ENCODE measurements around the gene LRRC15. TPM values are rescaled to one million over a fixed set of nuclear protein-coding genes. Genes with fewer than 3 reads are reported as not detected.

The LRRC15 gene
- total and polyA plus RNA-seq, 2 experiments from 2014 or later: not detected

GRCh38 chr3:194396859-194397756 lies 27.6 kb upstream of the LRRC15 start:
- Histone ChIP-seq H3K4me3 (no peak overlapping the region), H2AFZ (peak overlapping the region; percentile 33), H3K27me3 (peaks cover 10% of the 10 kb centered on the region), H3K4me1 (ENCODE audit: insufficient read depth) (peaks cover 20% of the 10 kb centered on the region), H3K9me2 (replicated peaks; ENCODE audit: insufficient read depth) (no peaks in the 10 kb centered on the region), H4K20me1 (ENCODE audit: insufficient read depth, poor library complexity, severe bottlenecking) (no peaks in the 10 kb centered on the region), H3K9me3 (ENCODE audit: low read depth) (no peaks in the 10 kb centered on the region), H3K36me3 (replicated peaks; ENCODE audit: insufficient read depth, low read depth) (no peaks in the 10 kb centered on the region), H3K27ac (peak overlapping the region; percentile 89), H3K79me2 (no peaks in the 10 kb centered on the region), H3K4me2 (peak overlapping the region; percentile 73)
- WGBS (ENCODE audit: low lambda C conversion rate, missing lambda C conversion rate): 45% methylated on average over 61 of the region's 73 CpGs
- DNase-seq (ENCODE audit: low spot score): no peak
- TF ChIP-seq EZH2phosphoT487 (IDR thresholded peaks at IDR 0.05; ENCODE audit: low read depth, severe bottlenecking, unreplicated experiment) (no peak), CTCF (IDR thresholded peaks at IDR 0.05; ENCODE audit: poor library complexity) (no peak), EZH2 (IDR thresholded peaks at IDR 0.05; ENCODE audit: borderline replicate concordance) (no peak)

GRCh38 chr3:194396539-194396858 lies 27.0 kb upstream of the LRRC15 start:
- H2AFZ ChIP-seq: peak overlapping the region; percentile 33
- H3K79me2 ChIP-seq: no peaks in the 10 kb centered on the region
- no peaks in the 10 kb centered on the region for H3K36me3 ChIP-seq (replicated peaks; ENCODE audit: insufficient read depth, low read depth)
- H3K4me1 ChIP-seq (ENCODE audit: insufficient read depth): peaks cover 20% of the 10 kb centered on the region
- H3K4me3 ChIP-seq: no peak overlapping the region
- H3K27me3 ChIP-seq: peaks cover 10% of the 10 kb centered on the region
- no peaks in the 10 kb centered on the region for H4K20me1 ChIP-seq (ENCODE audit: insufficient read depth, poor library complexity, severe bottlenecking)
- H3K9me2 ChIP-seq (replicated peaks; ENCODE audit: insufficient read depth): no peaks in the 10 kb centered on the region
- 60% methylated on average over 7 of the region's 13 CpGs for WGBS (ENCODE audit: low lambda C conversion rate, missing lambda C conversion rate)
- H3K27ac ChIP-seq: peak overlapping the region; percentile 89
- peak overlapping the region; percentile 73 for H3K4me2 ChIP-seq
- H3K9me3 ChIP-seq (ENCODE audit: low read depth): no peaks in the 10 kb centered on the region
- no peak for DNase-seq (ENCODE audit: low spot score)
- TF ChIP-seq EZH2 (IDR thresholded peaks at IDR 0.05; ENCODE audit: borderline replicate concordance) (no peak), CTCF (IDR thresholded peaks at IDR 0.05; ENCODE audit: poor library complexity) (no peak), EZH2phosphoT487 (IDR thresholded peaks at IDR 0.05; ENCODE audit: low read depth, severe bottlenecking, unreplicated experiment) (no peak)

GRCh38 chr3:194395778-194396538 lies 26.4 kb upstream of the LRRC15 start:
- Histone ChIP-seq H3K4me3 (no peak overlapping the region), H3K4me1 (ENCODE audit: insufficient read depth) (peaks cover 20% of the 10 kb centered on the region), H3K79me2 (no peaks in the 10 kb centered on the region), H3K9me2 (replicated peaks; ENCODE audit: insufficient read depth) (no peaks in the 10 kb centered on the region), H3K9me3 (ENCODE audit: low read depth) (no peaks in the 10 kb centered on the region), H3K27ac (peak overlapping the region; percentile 89), H2AFZ (peak overlapping the region; percentile 22), H3K27me3 (peaks cover 10% of the 10 kb centered on the region), H3K4me2 (peak overlapping the region; percentile 73), H3K36me3 (replicated peaks; ENCODE audit: insufficient read depth, low read depth) (no peaks in the 10 kb centered on the region), H4K20me1 (ENCODE audit: insufficient read depth, poor library complexity, severe bottlenecking) (no peaks in the 10 kb centered on the region)
- TF ChIP-seq EZH2 (IDR thresholded peaks at IDR 0.05; ENCODE audit: borderline replicate concordance) (no peak), EZH2phosphoT487 (IDR thresholded peaks at IDR 0.05; ENCODE audit: low read depth, severe bottlenecking, unreplicated experiment) (no peak), CTCF (IDR thresholded peaks at IDR 0.05; ENCODE audit: poor library complexity) (no peak)
- WGBS (ENCODE audit: low lambda C conversion rate, missing lambda C conversion rate): 34% methylated on average over 26 of the region's 26 CpGs
- peak; percentile 64 for DNase-seq (ENCODE audit: low spot score)

Data from hepatocyte (in vitro differentiated cells).